ENCODE data around the gene MAP1LC3C.
A peak's percentile ranks its signal among the peaks of the same experiment; 100 is the strongest.

Gene MAP1LC3C

DNA sequence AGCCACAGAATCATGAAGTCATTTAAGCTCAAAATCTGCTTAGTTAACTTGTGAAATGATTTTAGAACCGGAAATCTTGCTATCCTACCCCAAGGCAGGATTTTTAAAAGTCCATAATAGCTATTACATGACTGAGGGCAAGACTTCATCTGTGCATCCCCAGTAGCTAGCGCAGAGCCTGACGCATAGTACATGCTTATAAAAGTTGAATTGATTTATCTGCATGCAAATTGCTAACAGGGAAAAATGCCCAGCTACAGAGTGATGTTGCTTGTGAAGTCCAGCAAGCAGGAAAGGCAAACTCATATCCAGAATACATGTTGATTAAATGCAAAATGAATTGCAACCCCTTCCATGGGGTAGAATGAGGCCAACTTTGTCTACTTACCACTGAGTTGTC is 8.1 kb upstream of the MAP1LC3C start:
- H3K27ac ChIP-seq (ENCODE audit: low read length, poor library complexity, severe bottlenecking): no peak overlapping the region

DNA sequence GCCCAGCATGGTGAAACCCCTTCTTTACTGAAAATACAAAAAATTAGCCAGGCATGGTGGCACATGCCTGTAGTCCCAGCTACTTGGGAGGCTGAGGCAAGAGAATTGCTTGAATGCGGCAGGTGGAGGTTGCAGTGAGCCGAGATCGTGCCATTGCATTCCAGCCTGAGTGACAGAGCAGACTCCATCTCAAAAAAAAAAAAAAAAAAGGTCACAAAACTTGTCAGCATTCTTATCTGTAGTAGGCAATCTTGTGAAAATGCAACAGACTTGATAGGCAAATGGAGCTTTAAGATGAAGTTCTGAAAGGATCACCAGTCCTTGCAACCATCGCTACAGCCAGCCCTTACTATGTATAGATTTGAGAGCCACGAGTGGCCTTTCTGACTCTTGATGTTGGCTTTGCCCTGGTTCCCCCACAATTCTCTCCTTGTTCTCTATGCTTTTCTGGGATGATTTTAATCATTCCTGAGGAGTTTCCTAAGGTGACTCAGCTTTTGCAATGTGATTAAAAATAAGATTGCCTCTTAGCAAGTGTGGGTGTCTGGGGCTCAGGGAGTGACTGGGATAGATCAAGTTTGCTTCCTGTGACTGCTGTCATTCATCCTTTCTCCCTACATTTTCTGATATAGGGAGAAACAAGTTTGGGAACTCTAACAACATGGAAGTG is 7.1 kb upstream of the MAP1LC3C start:
- Histone ChIP-seq H2AK5ac (ENCODE audit: low read length, severe bottlenecking) (no peak overlapping the region), H3K18ac (ENCODE audit: low read depth in 1 of 2, low read length in 2 of 2) (no peak overlapping the region), H3K9me3 (ENCODE audit: control insufficient read depth, low read length) (no peaks in the 10 kb centered on the region), H3K4me1 (ENCODE audit: control insufficient read depth, insufficient read depth, low read depth, low read length) (peaks cover 2% of the 10 kb centered on the region), H3K4ac (ENCODE audit: low read depth in 1 of 2, low read length in 2 of 2) (no peak overlapping the region), H3K23ac (ENCODE audit: low read length in 2 of 2) (no peak overlapping the region), H2AFZ (ENCODE audit: low read depth, low read length) (no peak overlapping the region), H4K8ac (ENCODE audit: low read length) (no peak overlapping the region), H3K27ac (ENCODE audit: low read length, poor library complexity, severe bottlenecking) (peak overlapping the region; percentile 62), H3K79me1 (replicated peaks; ENCODE audit: low read length, poor library complexity, severe bottlenecking) (no peaks in the 10 kb centered on the region), H3K9ac (ENCODE audit: low read length) (no peak overlapping the region), H4K91ac (ENCODE audit: low read length) (no peak overlapping the region), H2BK12ac (ENCODE audit: low read length in 2 of 2) (no peak overlapping the region), H2BK15ac (ENCODE audit: low read depth, poor library complexity, severe bottlenecking) (no peak overlapping the region), H3K27me3 (ENCODE audit: control insufficient read depth in 1 of 2, insufficient read depth in 1 of 2, low read length in 2 of 2) (no peaks in the 10 kb centered on the region), H3K14ac (ENCODE audit: low read length in 2 of 2) (no peak overlapping the region), H3K36me3 (ENCODE audit: control insufficient read depth in 1 of 2, insufficient read depth in 2 of 2, low read depth in 1 of 2, low read length in 2 of 2) (no peaks in the 10 kb centered on the region), H2BK120ac (ENCODE audit: low read depth, low read length) (no peak overlapping the region), H3K4me3 (ENCODE audit: insufficient read depth in 1 of 2, low read depth in 1 of 2, low read length in 2 of 2) (no peak overlapping the region), H2BK5ac (ENCODE audit: low read depth, low read length, poor library complexity, severe bottlenecking) (no peak overlapping the region), H3K4me2 (ENCODE audit: low read length, poor library complexity, severe bottlenecking) (no peak overlapping the region)
- DNase-seq: no peak
- WGBS: 90% methylated on average over 2 of the region's 5 CpGs

More for the DNA sequence above, 8.1 kb upstream of the MAP1LC3C start:
- no peak overlapping the region for H3K18ac ChIP-seq (ENCODE audit: low read depth in 1 of 2, low read length in 2 of 2)
- no peak overlapping the region for H4K8ac ChIP-seq (ENCODE audit: low read length)
- no peaks in the 10 kb centered on the region for H3K36me3 ChIP-seq (ENCODE audit: control insufficient read depth in 1 of 2, insufficient read depth in 2 of 2, low read depth in 1 of 2, low read length in 2 of 2)
- H2AFZ ChIP-seq (ENCODE audit: low read depth, low read length): no peak overlapping the region
- no peak overlapping the region for H3K14ac ChIP-seq (ENCODE audit: low read length in 2 of 2)
- H3K4me1 ChIP-seq (ENCODE audit: control insufficient read depth, insufficient read depth, low read depth, low read length): peaks cover 5% of the 10 kb centered on the region
- no peak overlapping the region for H3K9ac ChIP-seq (ENCODE audit: low read length)
- H2BK15ac ChIP-seq (ENCODE audit: low read depth, poor library complexity, severe bottlenecking): no peak overlapping the region
- H3K79me1 ChIP-seq (replicated peaks; ENCODE audit: low read length, poor library complexity, severe bottlenecking): no peaks in the 10 kb centered on the region
- 90% methylated on average over 3 of the region's 3 CpGs for whole genome bisulfite sequencing
- H2BK12ac ChIP-seq (ENCODE audit: low read length in 2 of 2): no peak overlapping the region
- no peak overlapping the region for H2BK120ac ChIP-seq (ENCODE audit: low read depth, low read length)
- no peak overlapping the region for H2BK5ac ChIP-seq (ENCODE audit: low read depth, low read length, poor library complexity, severe bottlenecking)
- H3K23ac ChIP-seq (ENCODE audit: low read length in 2 of 2): no peak overlapping the region
- no peak overlapping the region for H3K4ac ChIP-seq (ENCODE audit: low read depth in 1 of 2, low read length in 2 of 2)
- no peaks in the 10 kb centered on the region for H3K27me3 ChIP-seq (ENCODE audit: control insufficient read depth in 1 of 2, insufficient read depth in 1 of 2, low read length in 2 of 2)
- H3K9me3 ChIP-seq (ENCODE audit: control insufficient read depth, low read length): no peaks in the 10 kb centered on the region
- DNase-seq: no peak
- no peak overlapping the region for H4K91ac ChIP-seq (ENCODE audit: low read length)
- H3K4me2 ChIP-seq (ENCODE audit: low read length, poor library complexity, severe bottlenecking): no peak overlapping the region
- no peak overlapping the region for H3K4me3 ChIP-seq (ENCODE audit: insufficient read depth in 1 of 2, low read depth in 1 of 2, low read length in 2 of 2)
- H2AK5ac ChIP-seq (ENCODE audit: low read length, severe bottlenecking): no peak overlapping the region

DNA sequence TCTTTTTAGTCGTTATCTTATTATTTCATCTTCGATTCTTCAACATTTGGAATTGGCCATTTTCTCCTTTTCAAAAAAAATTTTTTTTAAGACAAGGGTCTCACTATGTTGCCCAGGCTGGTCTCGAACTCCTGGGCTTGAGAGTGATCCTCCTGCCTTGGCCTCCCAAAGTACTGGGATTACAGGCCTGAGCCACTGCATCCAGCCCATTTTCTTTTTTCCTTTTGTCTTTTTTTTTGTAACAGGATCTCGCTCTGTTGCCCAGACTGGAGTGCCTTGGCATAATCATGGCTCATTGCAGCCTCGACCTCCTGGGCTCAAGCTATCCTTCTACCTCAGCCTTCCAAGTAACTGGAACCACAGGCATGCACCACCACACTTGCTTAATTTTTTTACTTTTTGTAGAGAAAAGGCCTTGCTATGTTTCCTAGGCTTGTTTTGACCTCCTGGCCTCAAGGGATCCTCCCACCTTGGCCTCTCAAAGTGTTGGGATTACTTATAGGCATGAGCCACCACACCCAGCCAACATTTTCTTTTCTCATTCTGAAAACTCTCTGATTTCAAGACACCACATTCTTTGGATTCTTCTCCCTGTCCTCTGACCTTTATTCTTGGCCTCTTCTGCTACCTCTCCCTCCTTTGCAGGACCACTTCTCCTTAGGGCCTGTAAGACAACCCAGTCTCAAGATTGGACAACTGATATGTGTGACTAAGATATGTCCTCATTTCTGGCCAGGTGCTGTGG is 6.0 kb upstream of the MAP1LC3C start:
- Histone ChIP-seq H3K14ac (ENCODE audit: low read length in 2 of 2) (no peak overlapping the region), H4K91ac (ENCODE audit: low read length) (no peak overlapping the region), H2BK5ac (ENCODE audit: low read depth, low read length, poor library complexity, severe bottlenecking) (no peak overlapping the region), H3K27ac (ENCODE audit: low read length, poor library complexity, severe bottlenecking) (no peak overlapping the region), H4K8ac (ENCODE audit: low read length) (no peak overlapping the region), H3K27me3 (ENCODE audit: control insufficient read depth in 1 of 2, insufficient read depth in 1 of 2, low read length in 2 of 2) (no peaks in the 10 kb centered on the region), H2AFZ (ENCODE audit: low read depth, low read length) (no peak overlapping the region), H3K4me2 (ENCODE audit: low read length, poor library complexity, severe bottlenecking) (no peak overlapping the region), H3K9ac (ENCODE audit: low read length) (no peak overlapping the region), H3K36me3 (ENCODE audit: control insufficient read depth in 1 of 2, insufficient read depth in 2 of 2, low read depth in 1 of 2, low read length in 2 of 2) (no peaks in the 10 kb centered on the region), H3K9me3 (ENCODE audit: control insufficient read depth, low read length) (no peaks in the 10 kb centered on the region), H3K4me1 (ENCODE audit: control insufficient read depth, insufficient read depth, low read depth, low read length) (peaks cover 2% of the 10 kb centered on the region), H3K18ac (ENCODE audit: low read depth in 1 of 2, low read length in 2 of 2) (no peak overlapping the region), H2BK12ac (ENCODE audit: low read length in 2 of 2) (no peak overlapping the region), H3K4ac (ENCODE audit: low read depth in 1 of 2, low read length in 2 of 2) (no peak overlapping the region), H3K79me1 (replicated peaks; ENCODE audit: low read length, poor library complexity, severe bottlenecking) (no peaks in the 10 kb centered on the region), H3K23ac (ENCODE audit: low read length in 2 of 2) (no peak overlapping the region), H2BK15ac (ENCODE audit: low read depth, poor library complexity, severe bottlenecking) (no peak overlapping the region), H3K4me3 (ENCODE audit: insufficient read depth in 1 of 2, low read depth in 1 of 2, low read length in 2 of 2) (no peak overlapping the region), H2BK120ac (ENCODE audit: low read depth, low read length) (no peak overlapping the region), H2AK5ac (ENCODE audit: low read length, severe bottlenecking) (no peak overlapping the region)
- 87% methylated on average over 5 of the region's 5 CpGs for WGBS
- DNase-seq: no peak

DNA sequence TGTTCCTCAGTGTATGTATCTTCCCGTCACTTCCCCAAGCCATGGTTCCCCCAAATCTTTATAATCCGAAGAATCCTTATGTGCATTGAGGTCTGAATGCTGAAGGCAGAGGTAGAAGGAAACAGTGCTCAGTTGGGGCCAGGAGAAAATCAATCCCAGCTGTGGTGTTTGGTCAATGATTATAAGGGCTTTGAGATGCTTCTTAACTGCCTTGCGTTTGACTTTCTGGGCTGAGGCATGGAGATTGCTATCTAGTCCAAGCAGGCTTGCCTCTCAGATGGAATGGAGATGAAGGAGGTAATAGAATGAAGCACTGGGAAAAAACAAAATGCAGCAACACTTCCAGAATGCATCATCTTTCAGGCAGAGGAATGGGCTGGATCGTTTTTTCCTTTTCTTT is 3.6 kb upstream of the MAP1LC3C start:
- 88% methylated on average over 4 of the region's 4 CpGs for WGBS
- no peak for DNase-seq
- H3K27ac ChIP-seq (ENCODE audit: low read length, poor library complexity, severe bottlenecking): no peak overlapping the region

More for the DNA sequence above, 3.6 kb upstream of the MAP1LC3C start:
- Histone ChIP-seq H3K4ac (ENCODE audit: low read depth in 1 of 2, low read length in 2 of 2) (no peak overlapping the region), H2BK5ac (ENCODE audit: low read depth, low read length, poor library complexity, severe bottlenecking) (no peak overlapping the region), H3K14ac (ENCODE audit: low read length in 2 of 2) (no peak overlapping the region), H3K27me3 (ENCODE audit: control insufficient read depth in 1 of 2, insufficient read depth in 1 of 2, low read length in 2 of 2) (no peaks in the 10 kb centered on the region), H3K36me3 (ENCODE audit: control insufficient read depth in 1 of 2, insufficient read depth in 2 of 2, low read depth in 1 of 2, low read length in 2 of 2) (no peaks in the 10 kb centered on the region), H3K18ac (ENCODE audit: low read depth in 1 of 2, low read length in 2 of 2) (no peak overlapping the region), H3K23ac (ENCODE audit: low read length in 2 of 2) (no peak overlapping the region), H4K91ac (ENCODE audit: low read length) (no peak overlapping the region), H2BK12ac (ENCODE audit: low read length in 2 of 2) (no peak overlapping the region), H2BK15ac (ENCODE audit: low read depth, poor library complexity, severe bottlenecking) (no peak overlapping the region), H3K9me3 (ENCODE audit: control insufficient read depth, low read length) (no peaks in the 10 kb centered on the region), H2AK5ac (ENCODE audit: low read length, severe bottlenecking) (no peak overlapping the region), H2BK120ac (ENCODE audit: low read depth, low read length) (no peak overlapping the region), H3K4me1 (ENCODE audit: control insufficient read depth, insufficient read depth, low read depth, low read length) (peaks cover 6% of the 10 kb centered on the region), H3K9ac (ENCODE audit: low read length) (peak overlapping the region; percentile 45), H3K4me2 (ENCODE audit: low read length, poor library complexity, severe bottlenecking) (no peak overlapping the region), H4K8ac (ENCODE audit: low read length) (no peak overlapping the region), H3K4me3 (ENCODE audit: insufficient read depth in 1 of 2, low read depth in 1 of 2, low read length in 2 of 2) (peak overlapping the region in 1 of 2 experiments; percentile 22), H2AFZ (ENCODE audit: low read depth, low read length) (no peak overlapping the region), H3K79me1 (replicated peaks; ENCODE audit: low read length, poor library complexity, severe bottlenecking) (no peaks in the 10 kb centered on the region)
